ENCODE results near the gene NRXN3.

Gene NRXN3

GRCh38 chr14:78875049-78875448 is 704.9 kb downstream of the NRXN3 start:
- Mint-ChIP-seq H3K9me3 (no peaks in the 10 kb centered on the region), H3K4me3 (no peak overlapping the region), H3K27me3 (ENCODE audit: low read depth, poor library complexity) (peaks cover 4% of the 10 kb centered on the region), H3K4me1 (no peaks in the 10 kb centered on the region), H3K27ac (no peak overlapping the region), H3K36me3 (ENCODE audit: low read depth) (no peaks in the 10 kb centered on the region)
- no peak for TF ChIP-seq CTCF (IDR thresholded peaks at IDR 0.05)
- DNase-seq: no peak

GRCh38 chr14:78885884-78886283 is 715.7 kb downstream of the NRXN3 start:
- Mint-ChIP-seq H3K36me3 (ENCODE audit: low read depth) (no peaks in the 10 kb centered on the region), H3K4me3 (no peak overlapping the region), H3K4me1 (no peaks in the 10 kb centered on the region), H3K9me3 (peaks cover 6% of the 10 kb centered on the region), H3K27me3 (ENCODE audit: low read depth, poor library complexity) (peaks cover 3% of the 10 kb centered on the region), H3K27ac (no peak overlapping the region)
- no peak for TF ChIP-seq CTCF (IDR thresholded peaks at IDR 0.05)
- no peak for DNase-seq

GRCh38 chr14:78897443-78897842 is 727.3 kb downstream of the NRXN3 start:
- no peak overlapping the region for H3K27ac Mint-ChIP-seq
- H3K4me1 Mint-ChIP-seq: no peaks in the 10 kb centered on the region
- no peak for DNase-seq
- peaks cover 3% of the 10 kb centered on the region for H3K27me3 Mint-ChIP-seq (ENCODE audit: low read depth, poor library complexity)
- H3K4me3 Mint-ChIP-seq: no peak overlapping the region
- H3K36me3 Mint-ChIP-seq (ENCODE audit: low read depth): no peaks in the 10 kb centered on the region
- no peak for TF ChIP-seq CTCF (IDR thresholded peaks at IDR 0.05)
- H3K9me3 Mint-ChIP-seq: peaks cover 5% of the 10 kb centered on the region

- H3K27ac Mint-ChIP-seq: no peak overlapping the region
- peaks cover 4% of the 10 kb centered on the region for H3K27me3 Mint-ChIP-seq (ENCODE audit: low read depth, poor library complexity)
- peak; percentile 85 for TF ChIP-seq CTCF (IDR thresholded peaks at IDR 0.05)
- H3K4me3 Mint-ChIP-seq: no peak overlapping the region
- peak; percentile 66 for DNase-seq
- H3K4me1 Mint-ChIP-seq: no peaks in the 10 kb centered on the region
- no peaks in the 10 kb centered on the region for H3K9me3 Mint-ChIP-seq
- H3K36me3 Mint-ChIP-seq (ENCODE audit: low read depth): no peaks in the 10 kb centered on the region
Measured at GRCh38 chr14:78902010-78902623, 731.9 kb downstream of the NRXN3 start.

GRCh38 chr14:78904094-78904493 is 733.9 kb downstream of the NRXN3 start:
- Mint-ChIP-seq H3K36me3 (ENCODE audit: low read depth) (no peaks in the 10 kb centered on the region), H3K4me3 (no peak overlapping the region), H3K27ac (no peak overlapping the region), H3K9me3 (peaks cover 7% of the 10 kb centered on the region), H3K27me3 (ENCODE audit: low read depth, poor library complexity) (peaks cover 4% of the 10 kb centered on the region), H3K4me1 (no peaks in the 10 kb centered on the region)
- no peak for TF ChIP-seq CTCF (IDR thresholded peaks at IDR 0.05)
- no peak for DNase-seq

- no peaks in the 10 kb centered on the region for H3K36me3 Mint-ChIP-seq (ENCODE audit: low read depth)
- H3K4me1 Mint-ChIP-seq: no peaks in the 10 kb centered on the region
- H3K4me3 Mint-ChIP-seq: no peak overlapping the region
- H3K9me3 Mint-ChIP-seq: no peaks in the 10 kb centered on the region
- no peak overlapping the region for H3K27ac Mint-ChIP-seq
- peaks cover 4% of the 10 kb centered on the region for H3K27me3 Mint-ChIP-seq (ENCODE audit: low read depth, poor library complexity)
- TF ChIP-seq CTCF (IDR thresholded peaks at IDR 0.05): no peak
- DNase-seq: no peak
Measured at GRCh38 chr14:78917462-78917861, 747.3 kb downstream of the NRXN3 start.

Data from nephron progenitor cell (in vitro differentiated cells).